HepG2 (cell line): Measurements from ENCODE around the gene SPINK9. TPM values are rescaled to one million over a fixed set of nuclear protein-coding genes. Genes with fewer than 3 reads are reported as not detected.

Source experiments
- ATAC-seq: fragments of 200-7000 bp; cut with Tn5 transposase; 3 replicates; pipeline ENCODE4 v1.9.1; 2020; ENCODE audit warnings: mild to moderate bottlenecking, moderate library complexity
- BruUV-seq: library from RNA; stranded (reverse); fragments of 400-500 nt; replicated peaks from 2 replicates; lab custom pipeline; 2021; lab: Mats Ljungman, UMichigan
- CTCF ChIA-PET: fragments of 300-600 bp; formaldehyde crosslinking; extraction: SDS; loops from one replicate; lab custom pipeline; 2021; ENCODE audit warnings: low total read pairs, inconsistent platforms, low intra/inter-chr PET ratio; lab: Yijun Ruan, JAX
- POLR2A ChIA-PET: fragments of 350-600 bp; sonication (Branson Sonifier 250); formaldehyde crosslinking; loops from one replicate; lab custom pipeline; 2020; ENCODE audit warnings: antibody characterized with exemption, inconsistent platforms; lab: Yijun Ruan, JAX
- DNase-seq: peaks from one replicate; pipeline ENCODE4 v3.0.0-alpha.2; 2015; ENCODE audit warnings: low spot score
- FAIRE-seq: peaks from 3 replicates; lab custom pipeline; 2011; peaks lifted over from hg19 to GRCh38; lab: Jason Lieb, UNC
- H2AFZ ChIP-seq: one replicate; pipeline ENCODE4 v1.6.1; 2011; ENCODE audit warnings: low read length, inconsistent platforms
- H3K27ac ChIP-seq: fragments of 300-600 bp; 3 replicates; pipeline ENCODE4 v1.8.0; 2011; ENCODE audit warnings: mixed run types, mild to moderate bottlenecking, mixed read lengths, low read length, inconsistent platforms; ENCODE audit not compliant: insufficient read depth; ENCODE audit errors: extremely low read length
- H3K27me3 ChIP-seq, 2 experiments: fragments of 200-600 bp in 1 of 2; 2 replicates in 1 of 2; 3 replicates in 1 of 2; pipeline versions ENCODE4 v1.6.0 to v1.8.0; 2011; ENCODE audit warnings: low read length in 2 of 2, mild to moderate bottlenecking in 2 of 2, moderate library complexity in 2 of 2, inconsistent platforms in 1 of 2; ENCODE audit not compliant: insufficient read depth in 2 of 2, control insufficient read depth in 1 of 2
- H3K36me3 ChIP-seq, 2 experiments: fragments of 200-600 bp in 1 of 2; replicated peaks in 1 of 2; 2 replicates in 1 of 2; 3 replicates in 1 of 2; pipeline versions ENCODE4 v1.5.1 to v1.8.0; 2011; ENCODE audit warnings: low read length in 2 of 2, inconsistent platforms in 1 of 2; ENCODE audit not compliant: insufficient read depth in 2 of 2, control insufficient read depth in 1 of 2
- H3K4me1 ChIP-seq: 2 replicates; pipeline ENCODE4 v1.5.1; 2012; ENCODE audit warnings: low read length, inconsistent platforms; ENCODE audit not compliant: insufficient read depth
- H3K4me2 ChIP-seq: 2 replicates; pipeline ENCODE4 v1.6.0; 2011; ENCODE audit warnings: low read depth, low read length, inconsistent platforms
- H3K4me3 ChIP-seq, 3 experiments: fragments of 200-600 bp in 1 of 3; sonication (generic), shearing (Covaris generic) in 1 of 3; replicated peaks in 1 of 3; 2 replicates each; pipeline ENCODE4 v1.5.1; 2011 to 2016; ENCODE audit warnings: low read length in 3 of 3, inconsistent platforms in 2 of 3, low read depth in 2 of 3, mild to moderate bottlenecking in 2 of 3, control low read depth in 1 of 3, mixed read lengths in 1 of 3; ENCODE audit not compliant: insufficient read depth in 1 of 3
- H3K79me2 ChIP-seq: one replicate; pipeline ENCODE4 v1.6.1; 2011; ENCODE audit warnings: low read length, inconsistent platforms; ENCODE audit not compliant: insufficient read depth
- H3K9ac ChIP-seq: 2 replicates; pipeline ENCODE4 v1.6.0; 2011; ENCODE audit warnings: mild to moderate bottlenecking, low read depth, low read length, inconsistent platforms; ENCODE audit not compliant: insufficient read depth
- H3K9me3 ChIP-seq: 2 replicates; pipeline ENCODE4 v1.5.1; 2012; ENCODE audit warnings: mild to moderate bottlenecking, low read length
- H4K20me1 ChIP-seq: 2 replicates; pipeline ENCODE4 v1.6.0; 2011; ENCODE audit warnings: inconsistent platforms, mild to moderate bottlenecking, low read length, moderate library complexity; ENCODE audit not compliant: insufficient read depth
- ATF6 ChIP-seq: sonication (generic); formaldehyde crosslinking; conservative IDR thresholded peaks from 2 replicates; pipeline ENCODE4 v1.4.0; 2020; ENCODE audit warnings: missing genetic modification reagents
- GLMP ChIP-seq: sonication (generic); formaldehyde crosslinking; IDR thresholded peaks from 2 replicates; pipeline ENCODE4 v1.9.0; 2021; ENCODE audit warnings: missing genetic modification reagents, mild to moderate bottlenecking, borderline replicate concordance
- HNF4G ChIP-seq, 2 experiments: sonication (generic) in 1 of 2; formaldehyde crosslinking in 1 of 2; IDR thresholded peaks; 2 replicates each; pipeline versions ENCODE4 v1.4.0 to v1.6.1; 2011 to 2020; ENCODE audit warnings: borderline replicate concordance in 2 of 2, low read depth in 2 of 2, mild to moderate bottlenecking in 2 of 2, low read length in 1 of 2, missing genetic modification reagents in 1 of 2, moderate library complexity in 1 of 2
- KDM3A ChIP-seq: IDR thresholded peaks from 2 replicates; pipeline ENCODE4 v1.6.1; 2018; ENCODE audit warnings: low read depth, missing compliant biosample characterization
- PREB ChIP-seq: sonication (generic); formaldehyde crosslinking; IDR thresholded peaks from 2 replicates; pipeline ENCODE4 v1.4.0; 2020; ENCODE audit warnings: missing genetic modification reagents
- RBAK ChIP-seq: sonication (generic); formaldehyde crosslinking; IDR thresholded peaks from 2 replicates; pipeline ENCODE4 v1.5.1; 2020; ENCODE audit warnings: mild to moderate bottlenecking, missing genetic modification reagents
- SIN3B ChIP-seq: fragments of 150-350 bp; IDR thresholded peaks from 2 replicates; pipeline ENCODE4 v1.6.1; 2014; ENCODE audit warnings: low read length
- ZNF124 ChIP-seq: sonication (generic); formaldehyde crosslinking; IDR thresholded peaks from 2 replicates; pipeline ENCODE4 v1.4.0; 2020; ENCODE audit warnings: missing genetic modification reagents
- ZNF280D ChIP-seq: sonication (generic); formaldehyde crosslinking; IDR thresholded peaks from 2 replicates; pipeline ENCODE4 v1.5.1; 2020; ENCODE audit warnings: mild to moderate bottlenecking, missing genetic modification reagents
- ZNF441 ChIP-seq: sonication (generic); formaldehyde crosslinking; IDR thresholded peaks from 2 replicates; pipeline ENCODE4 v1.7.0; 2021; ENCODE audit warnings: missing genetic modification reagents, borderline replicate concordance
- ZNF570 ChIP-seq: sonication (generic); formaldehyde crosslinking; IDR thresholded peaks from 2 replicates; pipeline ENCODE4 v1.4.0; 2020; ENCODE audit warnings: mild to moderate bottlenecking, missing genetic modification reagents, borderline replicate concordance
- ZNF619 ChIP-seq: sonication (generic); formaldehyde crosslinking; IDR thresholded peaks from 2 replicates; pipeline ENCODE4 v1.4.0; 2020; ENCODE audit warnings: mild to moderate bottlenecking, missing genetic modification reagents
- WGBS: methylation state at CpG from one replicate; pipeline ENCODE4 v1.1.6; 2017; ENCODE audit warnings: low lambda C conversion rate; 5-methylcytosine and 5-hydroxymethylcytosine counted together
- in situ Hi-C: cut with HindIII; loops from 2 replicates; pipeline ENCODE4 v1.10.0; 2017; ENCODE audit warnings: low pct_unique_long_range_greater_than_20kb; ENCODE audit not compliant: extremely low pct_ligation_motif_present
- intact Hi-C: fragments of 100-400 bp; cut with micrococcal nuclease; formaldehyde crosslinking; loops from one replicate; pipeline ENCODE4 v1.10.0; 2022; ENCODE audit not compliant: unreplicated experiment
- polyA plus RNA-seq, 8 experiments: library from polyadenylated mRNA; depleted of rRNA in 3 of 8; stranded (reverse) in 7 of 8; unstranded in 1 of 8; fragments of >200 nt; fragmentation: Illumina TruSeq in 4 of 8; extraction: Trizol in 4 of 8; gene quantifications; 2 replicates each; pipeline versions ENCODE4 v1.2.1 to v1.2.3, GENCODE V29; 2011 to 2016; ENCODE audit warnings: low read depth in 4 of 8, missing spikeins in 1 of 8, mixed read lengths in 1 of 8; ENCODE audit not compliant: insufficient read depth in 1 of 8
- total RNA-seq, 5 experiments: library from RNA; depleted of rRNA; stranded (reverse); fragments of >200 nt; fragmentation: Illumina TruSeq; extraction: Trizol; gene quantifications; 2 replicates each; pipeline ENCODE4 v1.2.3, GENCODE V29; 2016; ENCODE audit warnings: low read depth in 1 of 5

The SPINK9 gene
- total and polyA plus RNA-seq, 2 of the 13 experiments (the other 11 are each of a cell fraction or from before 2014, with no cell fraction given) = not detected

GRCh38 chr5:148333262-148333849 is 2.0 kb upstream of the SPINK9 start:
- no peaks in the 10 kb centered on the region for H3K4me1 ChIP-seq
- no peak overlapping the region for H3K4me3 ChIP-seq
- no peaks in the 10 kb centered on the region for H3K36me3 ChIP-seq
- no peak overlapping the region for H3K4me2 ChIP-seq
- no peak overlapping the region for H3K27ac ChIP-seq
- no peak for TF ChIP-seq RBAK
- no peak for TF ChIP-seq KDM3A (CRISPR knock-in tag)
- TF ChIP-seq ZNF619 (CRISPR knock-in tag) = no peak
- no peak for TF ChIP-seq ZNF441 (CRISPR knock-in tag)
- TF ChIP-seq PREB (CRISPR knock-in tag) = no peak
- TF ChIP-seq ZNF570 (CRISPR knock-in tag) = no peak
- no peak for TF ChIP-seq GLMP (CRISPR knock-in tag)
- no peak for TF ChIP-seq ATF6
- TF ChIP-seq ZNF124 (CRISPR knock-in tag) = no peak
- no peak for TF ChIP-seq ZNF280D
- TF ChIP-seq SIN3B = no peak
- TF ChIP-seq HNF4G (IDR thresholded peaks at IDR 0.05; ENCODE audit: borderline replicate concordance, low read depth, low read length) = no peak
- TF ChIP-seq HNF4G (CRISPR knock-in tag; IDR thresholded peaks at IDR 0.05; ENCODE audit: borderline replicate concordance, low read depth) = no peak
- in situ Hi-C loops = no loop called here
- no peak overlapping the region for H2AFZ ChIP-seq
- CTCF ChIA-PET = no interaction called here
- no TSS peak for BruUV-seq
- intact Hi-C loops = no loop called here
- no peaks in the 10 kb centered on the region for H3K9me3 ChIP-seq
- no peak for ATAC-seq
- H3K9ac ChIP-seq = no peak overlapping the region
- POLR2A ChIA-PET = no interaction called here
- H4K20me1 ChIP-seq = no peaks in the 10 kb centered on the region
- FAIRE-seq = no peak
- WGBS = 31% methylated on average over 4 of the region's 4 CpGs
- H3K27me3 ChIP-seq = no peaks in the 10 kb centered on the region
- no peak for DNase-seq
- no peaks in the 10 kb centered on the region for H3K79me2 ChIP-seq
